HG02885 (cell line): ENCODE results near the gene SFSWAP.
"Not testable (repeated sequence)": the region's sequence is repeated elsewhere in the genome, so short reads cannot be mapped to it uniquely, and the experiment has no call there.

Source experiments
- ATAC-seq: cut with Tn5 transposase; IDR thresholded peaks from one replicate; pipeline ENCODE4 v1.9.1; 2021; ENCODE audit warnings: mild to moderate bottlenecking; ENCODE audit not compliant: unreplicated experiment, poor library complexity

Gene SFSWAP

DNA sequence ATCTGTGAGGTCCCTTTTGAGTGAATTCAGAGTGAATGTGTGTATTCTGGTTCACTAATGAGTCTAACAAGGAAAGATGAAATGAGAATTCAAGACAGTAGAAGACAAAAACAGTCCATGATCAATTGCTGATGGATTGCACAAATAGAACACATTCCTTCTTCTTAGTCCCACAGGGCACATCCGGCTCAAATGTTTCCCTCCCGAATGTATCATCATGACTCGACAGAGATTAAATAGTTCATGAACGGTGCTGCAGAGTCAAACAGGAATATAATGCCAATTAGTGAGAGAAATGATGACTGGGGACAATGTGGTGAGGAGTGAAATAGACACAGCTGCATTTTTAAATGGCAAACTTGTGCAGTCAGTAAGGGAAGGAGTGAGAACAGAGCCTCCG lies 11.5 kb upstream of the SFSWAP start:
- ATAC-seq = no peak

DNA sequence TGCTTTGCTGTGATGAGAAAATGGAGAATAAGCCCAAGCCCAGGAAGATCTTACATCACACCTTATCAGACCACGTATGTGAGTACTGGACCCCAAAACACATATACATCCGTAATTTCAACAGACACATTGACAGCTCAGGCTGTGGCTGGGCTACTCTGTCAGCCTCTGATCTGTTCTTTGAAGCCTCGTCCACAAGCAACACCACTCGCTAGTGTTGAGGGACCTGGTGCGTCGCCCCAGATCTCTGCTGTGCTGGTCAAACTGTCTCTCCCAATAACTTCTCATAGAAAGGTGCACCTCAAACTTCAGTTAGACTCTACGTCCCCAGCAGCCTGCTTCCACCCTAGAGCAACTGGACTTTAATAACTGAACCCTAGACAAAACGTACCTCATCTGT lies 10.6 kb upstream of the SFSWAP start:
- no peak for ATAC-seq

GRCh38 chr12:131701705-131702572 lies 9.0 kb upstream of the SFSWAP start:
- no peak for ATAC-seq

DNA sequence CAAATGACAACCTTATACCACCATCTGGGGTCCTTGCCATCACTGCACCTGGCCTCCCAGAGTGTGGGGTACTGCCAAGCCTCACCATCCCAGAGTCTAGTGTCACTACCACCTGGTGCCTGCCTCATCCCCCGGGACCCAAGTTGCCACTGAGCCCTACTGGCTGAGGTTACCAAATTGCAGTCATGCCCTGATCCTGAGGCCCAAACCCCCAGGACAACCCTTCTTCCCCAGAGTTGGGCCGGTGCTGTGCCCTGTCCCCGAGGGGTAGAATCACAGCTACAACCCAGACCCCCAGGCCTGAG lies 8.4 kb upstream of the SFSWAP start:
- ATAC-seq = no peak

DNA sequence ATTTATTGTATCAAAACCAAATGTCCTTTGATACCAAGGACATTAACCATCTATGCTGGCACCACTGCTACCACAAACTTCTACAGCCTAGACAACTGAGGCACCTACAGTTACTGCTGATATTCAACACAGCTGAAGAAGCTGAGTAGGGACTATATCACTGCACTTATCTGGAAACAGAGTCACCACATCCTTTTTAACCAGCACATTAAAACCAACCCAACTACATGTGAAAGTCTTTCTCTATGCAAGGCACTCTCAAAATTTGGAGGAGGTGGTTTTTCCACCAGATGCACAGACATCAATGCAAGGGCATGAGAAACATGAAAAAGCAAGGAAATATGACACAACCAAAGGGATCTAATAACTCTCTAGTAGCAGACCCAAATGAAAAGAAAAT lies 7.7 kb upstream of the SFSWAP start:
- ATAC-seq = no peak

DNA sequence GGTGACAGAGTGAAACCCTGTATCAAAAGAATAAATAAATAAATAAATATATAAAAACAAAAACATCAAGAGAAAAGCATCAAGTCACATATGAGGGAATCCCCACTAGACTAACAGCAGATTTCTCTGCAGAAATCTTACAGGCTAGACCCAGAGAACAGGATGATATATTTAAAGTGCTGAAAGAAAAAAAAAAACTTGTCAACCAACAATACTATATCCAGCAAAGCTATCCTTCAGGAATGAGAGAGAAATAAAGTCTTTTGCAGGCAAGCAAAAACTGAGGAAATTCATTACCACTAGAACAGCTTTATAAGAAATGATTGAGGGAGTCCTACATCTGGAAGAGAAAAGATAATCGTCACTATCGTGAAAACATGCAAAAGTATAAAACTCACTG lies 6.4 kb upstream of the SFSWAP start:
- ATAC-seq = no peak

- ATAC-seq = not testable (repeated sequence)
Observed at GRCh38 chr12:131706709-131707108, 4.2 kb upstream of the SFSWAP start.

DNA sequence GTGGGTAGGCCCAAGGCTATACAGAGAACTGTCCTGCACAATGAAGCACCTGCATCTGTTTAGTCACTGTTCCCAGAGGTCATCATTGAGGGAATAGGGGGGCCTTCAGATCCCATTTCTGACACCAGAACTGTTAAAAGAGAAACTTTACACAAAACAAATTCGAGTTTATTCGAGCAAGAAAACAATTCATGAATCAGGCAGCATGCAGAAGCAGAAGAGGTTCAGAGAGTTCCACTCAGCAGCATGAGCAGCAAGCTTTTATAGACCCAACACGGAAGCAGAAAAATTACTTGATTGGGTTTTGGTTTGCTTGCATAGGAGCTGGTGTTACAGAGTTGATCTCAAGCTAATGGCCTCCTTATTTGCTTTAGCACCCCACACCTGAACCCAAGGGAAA lies 1.7 kb upstream of the SFSWAP start:
- no peak for ATAC-seq

GRCh38 chr12:131711551-131712205 lies 788 bp downstream of the SFSWAP start:
- no peak for ATAC-seq

GRCh38 chr12:131713349-131713748 lies 2.5 kb downstream of the SFSWAP start:
- ATAC-seq = no peak

GRCh38 chr12:131714759-131715158 lies 3.9 kb downstream of the SFSWAP start:
- ATAC-seq = no peak

DNA sequence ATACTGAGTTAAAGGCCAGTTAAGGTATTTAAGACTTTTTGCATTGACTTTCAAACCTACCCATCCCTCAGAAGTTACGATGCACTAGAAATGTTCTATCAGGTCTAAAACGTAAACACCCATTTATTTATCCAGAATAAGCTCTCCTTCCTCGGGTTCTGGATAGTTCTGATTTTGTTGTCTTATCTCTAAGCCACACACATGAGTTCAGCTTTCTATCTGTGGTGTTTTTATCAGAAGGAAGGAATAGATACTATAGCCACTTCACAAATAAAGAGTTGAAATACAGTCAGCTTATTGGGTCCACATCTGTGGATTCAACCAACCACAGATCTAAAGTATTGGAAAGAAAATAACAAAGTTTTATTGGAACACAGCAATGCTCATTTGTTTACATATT lies 5.4 kb downstream of the SFSWAP start:
- no peak for ATAC-seq

GRCh38 chr12:131720241-131720640 lies 9.4 kb downstream of the SFSWAP start:
- no peak for ATAC-seq

GRCh38 chr12:131720921-131721320 lies 10.0 kb downstream of the SFSWAP start:
- no peak for ATAC-seq

DNA sequence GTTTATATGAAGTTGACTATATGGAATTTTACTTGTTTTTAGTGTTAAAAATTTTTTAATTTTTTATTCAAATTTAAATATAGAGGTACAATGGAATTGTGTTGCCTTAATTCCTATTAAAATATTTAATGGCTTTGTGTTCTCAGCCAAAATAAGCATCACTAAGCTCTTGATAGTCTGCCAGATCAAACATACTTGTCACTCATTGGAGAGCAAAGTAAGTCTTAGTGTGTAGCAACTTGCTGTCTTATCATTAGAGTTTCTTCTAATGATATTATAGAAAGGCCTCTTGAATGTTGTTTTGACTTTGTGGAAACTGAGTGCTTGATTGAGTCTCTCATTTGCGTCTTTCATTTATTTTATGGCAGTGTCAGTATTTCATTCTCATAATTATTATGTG lies 10.7 kb downstream of the SFSWAP start:
- no peak for ATAC-seq

- ATAC-seq = no peak
Observed at GRCh38 chr12:131723532-131723931, 12.6 kb downstream of the SFSWAP start.

DNA sequence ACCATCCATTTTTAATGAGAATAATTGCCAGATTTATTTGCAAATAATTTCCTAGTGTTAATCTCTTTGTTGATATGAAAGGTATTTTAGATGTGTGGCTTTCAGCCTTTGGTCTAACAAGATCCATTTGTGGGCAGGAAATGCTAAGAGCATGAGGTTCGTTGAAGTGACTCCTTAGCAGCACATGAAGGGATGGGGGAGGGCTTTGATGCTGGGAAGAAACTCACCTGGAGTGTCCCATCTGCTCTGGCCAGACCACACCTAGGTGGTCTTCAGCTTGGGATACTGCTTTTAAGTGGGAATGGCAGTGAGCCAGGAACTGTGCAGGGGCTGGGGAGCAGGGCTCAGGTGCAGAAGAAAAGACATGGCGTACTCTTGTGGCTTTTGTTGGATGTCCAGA lies 13.6 kb downstream of the SFSWAP start:
- ATAC-seq = no peak

GRCh38 chr12:131725503-131725902 lies 14.6 kb downstream of the SFSWAP start:
- ATAC-seq = no peak

DNA sequence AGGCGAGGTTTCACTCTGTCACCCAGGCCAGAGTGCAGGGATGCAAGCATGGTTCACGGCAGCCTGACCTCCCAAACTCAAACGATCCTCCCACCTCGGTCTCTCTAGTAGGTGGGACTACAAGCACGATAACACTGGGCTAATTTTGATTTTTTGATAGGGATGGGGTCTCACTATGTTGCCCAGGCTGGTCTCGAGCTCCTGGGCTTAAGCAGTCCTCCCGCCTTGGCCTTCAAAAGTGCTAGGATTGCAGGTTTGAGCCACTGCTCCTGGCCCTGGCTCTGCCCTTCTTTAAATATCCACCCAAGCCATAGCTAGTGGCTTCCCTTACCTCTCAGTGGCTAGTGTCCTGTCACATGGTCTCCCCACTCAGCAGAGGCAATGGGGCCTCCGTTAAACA lies 17.8 kb downstream of the SFSWAP start:
- no peak for ATAC-seq

DNA sequence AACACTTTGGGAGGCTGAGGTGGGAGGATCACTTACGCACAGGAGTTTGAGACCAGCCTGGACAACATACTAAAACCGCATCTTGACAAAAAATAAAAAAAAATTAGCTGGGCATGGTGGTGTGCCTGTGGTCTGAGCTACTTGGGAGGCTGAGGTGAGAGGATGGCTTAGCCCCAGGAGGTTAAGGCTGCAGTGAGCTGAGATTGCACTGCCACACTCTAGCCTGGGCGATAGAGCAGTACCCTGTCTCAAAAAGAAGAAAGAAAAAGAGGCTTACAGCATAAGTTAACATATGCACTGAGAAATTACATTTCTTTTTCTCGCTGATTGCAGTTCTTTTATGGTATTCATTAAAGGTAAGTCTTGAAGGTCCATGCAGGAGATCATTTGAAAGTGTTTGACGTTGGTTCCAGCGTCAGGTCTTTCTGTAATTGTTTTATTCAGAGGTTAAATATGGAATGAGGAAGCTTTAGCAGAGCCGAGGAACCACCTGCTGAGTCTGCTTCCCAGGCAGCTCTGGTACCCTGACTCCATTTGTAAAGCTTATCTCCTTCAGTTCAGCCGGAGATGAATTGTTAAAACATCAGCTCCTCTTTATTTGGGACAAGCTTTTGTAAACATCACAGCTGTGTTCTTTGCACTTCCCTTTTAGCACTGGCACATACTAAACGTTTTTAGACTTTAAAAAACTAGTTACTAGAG lies 18.5 kb downstream of the SFSWAP start:
- no peak for ATAC-seq

- ATAC-seq = no peak
Observed at GRCh38 chr12:131732996-131733615, 22.2 kb downstream of the SFSWAP start.
